MG63 (cell line): ENCODE data around the gene FASTKD3. TPM values are rescaled to one million over a fixed set of nuclear protein-coding genes. Genes with fewer than 3 reads are reported as not detected.
A peak's percentile ranks its signal among the peaks of the same experiment; 100 is the strongest.
"Not testable (repeated sequence)": the region's sequence is repeated elsewhere in the genome, so short reads cannot be mapped to it uniquely, and the experiment has no call there.

ENCODE experiments used
- DNase-seq: peaks from one replicate; pipeline ENCODE4 v3.0.0-alpha.2; 2020
- H3K27me3 ChIP-seq: fragments of 250-450 bp; sonication (Bioruptor Pico); 2 replicates; pipeline ENCODE4 v1.5.1; 2020; ENCODE audit warnings: mild to moderate bottlenecking, moderate library complexity
- H3K36me3 ChIP-seq: fragments of 250-450 bp; sonication (Bioruptor Pico); 2 replicates; pipeline ENCODE4 v1.5.1; 2020; ENCODE audit warnings: mild to moderate bottlenecking, moderate library complexity
- H3K4me3 ChIP-seq: fragments of 250-450 bp; sonication (Bioruptor Pico); 2 replicates; pipeline ENCODE4 v1.5.1; 2020; ENCODE audit warnings: mild to moderate bottlenecking, moderate library complexity
- H3K9me3 ChIP-seq: fragments of 250-450 bp; sonication (Bioruptor Pico); 2 replicates; pipeline ENCODE4 v1.5.1; 2020; ENCODE audit warnings: mild to moderate bottlenecking, moderate library complexity
- total RNA-seq: library from RNA; depleted of rRNA; stranded (reverse); fragments of >200 nt; shearing (Covaris generic); gene quantifications from 2 replicates; pipeline ENCODE4 v1.2.3, GENCODE V29; 2014; ENCODE audit warnings: low replicate concordance; rRNA removed

The FASTKD3 gene
- total RNA-seq = 16.0 and 42.9 TPM in 2 replicates

- no peaks in the 10 kb centered on the region for H3K27me3 ChIP-seq
- peak within 1 kb of the TSS; percentile 97 for H3K4me3 ChIP-seq
- H3K36me3 ChIP-seq = peaks cover 69% of the 10 kb centered on the region
- DNase-seq = peak; percentile 97
- H3K9me3 ChIP-seq = no peaks in the 10 kb centered on the region
Measured at GRCh38 chr5:7868773-7869473, at the start of gene FASTKD3, which contains the start of gene MTRR. Gene FASTKD3, minus strand, starts transcription at chr5:7869031. Its CDS starts 948 bp downstream, at chr5:7868083. Gene MTRR, plus strand, starts transcription at chr5:7869148. Its CDS starts 1,647 bp downstream, at chr5:7870795.

- Histone ChIP-seq H3K36me3 (no peaks in the 10 kb centered on the region), H3K9me3 (no peaks in the 10 kb centered on the region), H3K27me3 (no peaks in the 10 kb centered on the region), H3K4me3 (no peak overlapping the region)
- DNase-seq = no peak
Measured at GRCh38 chr5:7917130-7918123, 48.6 kb upstream of the FASTKD3 start.

GRCh38 chr5:7916171-7916804, 47.5 kb upstream of the FASTKD3 start:
- no peak overlapping the region for H3K4me3 ChIP-seq
- H3K27me3 ChIP-seq = no peaks in the 10 kb centered on the region
- DNase-seq = no peak
- no peaks in the 10 kb centered on the region for H3K9me3 ChIP-seq
- peaks cover 4% of the 10 kb centered on the region; the same call in 1 of the 2 replicates for H3K36me3 ChIP-seq

- not testable (repeated sequence) for H3K4me3 ChIP-seq, DNase-seq, H3K27me3 ChIP-seq, H3K9me3 ChIP-seq
- H3K36me3 ChIP-seq = peaks cover 50% of the 10 kb centered on the region
Measured at GRCh38 chr5:7911429-7911771, 42.6 kb upstream of the FASTKD3 start.

GRCh38 chr5:7910738-7911428, 42.1 kb upstream of the FASTKD3 start:
- Histone ChIP-seq H3K9me3 (peaks cover 9% of the 10 kb centered on the region), H3K36me3 (peaks cover 56% of the 10 kb centered on the region), H3K4me3 (no peak overlapping the region), H3K27me3 (no peaks in the 10 kb centered on the region)
- no peak for DNase-seq

GRCh38 chr5:7908317-7908716, 39.5 kb upstream of the FASTKD3 start:
- Histone ChIP-seq H3K9me3 (peaks cover 12% of the 10 kb centered on the region), H3K27me3 (no peaks in the 10 kb centered on the region), H3K36me3 (peaks cover 80% of the 10 kb centered on the region), H3K4me3 (no peak overlapping the region)
- no peak for DNase-seq

GRCh38 chr5:7907612-7908011, 38.8 kb upstream of the FASTKD3 start:
- H3K27me3 ChIP-seq = no peaks in the 10 kb centered on the region
- DNase-seq = no peak
- H3K9me3 ChIP-seq = peaks cover 12% of the 10 kb centered on the region
- peaks cover 87% of the 10 kb centered on the region for H3K36me3 ChIP-seq
- H3K4me3 ChIP-seq = no peak overlapping the region

- Histone ChIP-seq H3K4me3 (no peak overlapping the region), H3K36me3 (peaks cover 99% of the 10 kb centered on the region), H3K27me3 (no peaks in the 10 kb centered on the region), H3K9me3 (peaks cover 12% of the 10 kb centered on the region)
- DNase-seq = no peak
Measured at GRCh38 chr5:7904170-7904569, 35.3 kb upstream of the FASTKD3 start.

- no peak overlapping the region for H3K4me3 ChIP-seq
- peaks cover 99% of the 10 kb centered on the region for H3K36me3 ChIP-seq
- H3K27me3 ChIP-seq = no peaks in the 10 kb centered on the region
- peaks cover 7% of the 10 kb centered on the region for H3K9me3 ChIP-seq
- DNase-seq = no peak
Measured at GRCh38 chr5:7902666-7903625, 34.1 kb upstream of the FASTKD3 start.

GRCh38 chr5:7902201-7902600, 33.4 kb upstream of the FASTKD3 start:
- Histone ChIP-seq H3K27me3 (no peaks in the 10 kb centered on the region), H3K36me3 (peaks cover 99% of the 10 kb centered on the region), H3K4me3 (no peak overlapping the region), H3K9me3 (peaks cover 3% of the 10 kb centered on the region)
- DNase-seq = no peak

GRCh38 chr5:7897014-7897600, 28.3 kb upstream of the FASTKD3 start:
- no peaks in the 10 kb centered on the region for H3K27me3 ChIP-seq
- peaks cover 100% of the 10 kb centered on the region for H3K36me3 ChIP-seq
- no peaks in the 10 kb centered on the region for H3K9me3 ChIP-seq
- DNase-seq = peak; percentile 55
- no peak overlapping the region for H3K4me3 ChIP-seq

- H3K36me3 ChIP-seq = peaks cover 99% of the 10 kb centered on the region
- H3K9me3 ChIP-seq = no peaks in the 10 kb centered on the region
- DNase-seq = no peak
- H3K4me3 ChIP-seq = no peak overlapping the region
- H3K27me3 ChIP-seq = no peaks in the 10 kb centered on the region
Measured at GRCh38 chr5:7894860-7895259, 26.0 kb upstream of the FASTKD3 start.

- DNase-seq = no peak
Measured at GRCh38 chr5:7894439-7894838, 25.6 kb upstream of the FASTKD3 start.

GRCh38 chr5:7888901-7889300, 20.1 kb upstream of the FASTKD3 start:
- peaks cover 90% of the 10 kb centered on the region for H3K36me3 ChIP-seq
- no peaks in the 10 kb centered on the region for H3K27me3 ChIP-seq
- H3K4me3 ChIP-seq = no peak overlapping the region
- no peak for DNase-seq
- H3K9me3 ChIP-seq = no peaks in the 10 kb centered on the region

More at GRCh38 chr5:7894439-7894838, 25.6 kb upstream of the FASTKD3 start:
- H3K27me3 ChIP-seq = no peaks in the 10 kb centered on the region
- H3K9me3 ChIP-seq = no peaks in the 10 kb centered on the region
- peaks cover 99% of the 10 kb centered on the region for H3K36me3 ChIP-seq
- no peak overlapping the region for H3K4me3 ChIP-seq

- no peak for DNase-seq
- peaks cover 89% of the 10 kb centered on the region for H3K36me3 ChIP-seq
- no peak overlapping the region for H3K4me3 ChIP-seq
- H3K27me3 ChIP-seq = no peaks in the 10 kb centered on the region
- no peaks in the 10 kb centered on the region for H3K9me3 ChIP-seq
Measured at GRCh38 chr5:7886849-7887475, 18.1 kb upstream of the FASTKD3 start.
